OCI-M1 (cell line): ENCODE data around the gene RASGRF2.
"Not testable (repeated sequence)": the region's sequence is repeated elsewhere in the genome, so short reads cannot be mapped to it uniquely, and the experiment has no call there.

ENCODE experiments used
- DNase-seq: peaks from one replicate; lab custom pipeline; 2025; lab: John Stamatoyannopoulos, UW

Gene RASGRF2

DNA sequence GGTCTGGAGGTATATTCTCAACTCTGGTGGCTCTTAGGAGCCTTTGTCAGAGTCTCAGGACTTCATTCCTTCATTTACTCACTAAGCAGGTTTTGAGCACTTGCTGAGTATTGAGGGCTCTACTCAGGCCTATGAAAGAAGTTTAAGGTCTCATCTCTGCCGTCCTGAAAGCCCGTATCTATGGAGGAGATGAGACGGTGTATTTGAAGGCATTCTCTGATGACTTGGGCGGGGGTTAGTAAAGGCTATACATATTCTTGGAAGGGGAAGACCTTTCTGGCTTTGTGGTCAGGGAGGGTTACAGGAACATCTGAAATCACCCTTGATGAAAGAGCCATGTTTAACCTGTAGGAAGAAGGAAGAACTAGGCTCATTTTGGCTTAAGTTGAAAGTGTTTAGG, 21.9 kb downstream of the RASGRF2 start:
- DNase-seq = no peak

DNA sequence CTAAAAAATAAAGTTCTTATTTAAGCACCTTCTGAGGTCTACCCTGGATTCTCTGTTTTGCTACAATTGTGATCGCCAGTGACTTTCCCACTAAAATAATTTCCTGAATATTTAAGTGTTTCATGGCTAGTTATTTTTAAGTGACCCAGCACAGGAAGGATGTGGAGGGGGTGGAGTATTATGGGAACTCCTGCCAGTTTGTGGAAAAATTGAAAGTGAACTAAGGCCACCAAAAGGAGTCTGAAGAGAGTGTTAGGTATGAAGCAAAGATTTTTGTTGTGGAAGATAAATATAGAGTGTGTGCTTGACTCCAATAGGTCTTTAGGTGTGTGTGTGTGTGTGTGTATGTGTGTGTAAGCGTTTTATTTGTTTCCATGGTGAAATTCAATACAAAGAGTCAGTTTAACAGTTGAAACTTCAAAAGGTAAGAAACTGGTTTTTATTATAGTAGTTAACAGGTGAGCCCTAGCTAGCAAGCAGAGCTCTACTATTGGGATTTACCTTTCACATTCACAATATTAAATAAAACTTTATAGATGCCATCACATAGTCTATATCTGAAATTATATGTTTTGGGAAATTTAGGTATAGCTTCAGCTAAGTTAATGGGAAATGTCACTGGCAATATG, 25.6 kb downstream of the RASGRF2 start:
- DNase-seq = no peak

DNA sequence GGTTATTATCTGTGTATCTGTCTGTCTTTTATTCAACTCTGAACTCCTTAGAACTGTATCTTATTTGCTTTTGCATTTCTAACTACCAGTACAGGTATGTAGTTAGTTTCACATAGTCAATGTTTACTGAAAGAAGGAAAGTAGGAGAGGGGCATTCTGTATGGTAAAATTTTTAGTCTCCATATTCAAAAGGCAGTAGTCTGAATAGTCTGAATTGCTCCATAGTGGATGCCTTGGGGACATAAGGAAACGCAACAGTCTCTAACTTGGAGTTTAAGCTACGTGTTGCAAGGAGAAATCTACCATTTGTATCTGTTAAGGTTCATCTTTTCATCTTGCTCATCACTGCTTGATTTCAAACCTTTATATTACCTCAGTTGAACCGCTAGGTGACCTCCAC, 26.2 kb downstream of the RASGRF2 start:
- no peak for DNase-seq

GRCh38 chr5:80987078-80987766, 27.1 kb downstream of the RASGRF2 start:
- DNase-seq = no peak

GRCh38 chr5:80988419-80988935, 28.3 kb downstream of the RASGRF2 start:
- no peak for DNase-seq

- no peak for DNase-seq
Observed at GRCh38 chr5:80989883-80990282, 29.7 kb downstream of the RASGRF2 start.

- DNase-seq = no peak
Observed at GRCh38 chr5:80990527-80990926, 30.4 kb downstream of the RASGRF2 start.

DNA sequence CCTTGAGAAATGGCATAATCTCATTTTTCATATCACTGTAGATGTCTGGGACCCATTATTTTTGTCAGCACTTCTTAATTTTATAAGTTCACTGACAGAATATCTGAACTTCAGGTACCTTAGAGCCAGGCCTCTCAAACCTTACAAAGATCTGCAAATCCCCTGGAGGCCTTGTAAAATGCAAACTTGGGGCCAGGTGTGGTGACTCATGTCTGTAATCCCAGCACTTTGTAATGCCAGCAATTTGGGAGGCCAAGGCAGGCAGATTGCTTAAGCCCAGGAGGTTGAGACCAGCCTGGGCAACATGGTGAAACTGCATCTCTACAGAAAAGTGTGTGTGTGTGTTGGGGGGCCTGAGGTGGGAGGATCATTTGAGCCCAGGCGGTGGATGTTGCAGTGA, 30.8 kb downstream of the RASGRF2 start:
- DNase-seq = no peak

DNA sequence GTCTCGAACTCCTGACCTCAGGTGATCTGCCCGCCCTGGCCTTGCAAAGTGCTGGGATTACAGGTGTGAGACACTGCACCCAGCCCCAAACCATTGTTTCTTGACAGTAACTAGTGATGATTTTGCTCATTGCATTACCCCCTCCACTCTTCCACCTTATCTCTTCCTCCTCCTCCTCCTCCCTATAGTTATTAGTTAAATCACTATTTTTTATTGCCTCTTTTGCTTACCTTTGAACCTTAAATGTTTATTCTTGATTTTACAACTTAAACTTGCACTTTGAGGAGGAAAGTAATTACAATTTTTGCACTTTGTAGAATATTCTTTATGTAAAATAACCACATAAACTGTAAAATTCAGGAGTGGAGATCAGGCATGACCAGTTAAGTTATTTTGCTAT, 35.7 kb downstream of the RASGRF2 start:
- no peak for DNase-seq

- peak; percentile 23 for DNase-seq
Observed at GRCh38 chr5:80998590-80998979, 38.4 kb downstream of the RASGRF2 start.

DNA sequence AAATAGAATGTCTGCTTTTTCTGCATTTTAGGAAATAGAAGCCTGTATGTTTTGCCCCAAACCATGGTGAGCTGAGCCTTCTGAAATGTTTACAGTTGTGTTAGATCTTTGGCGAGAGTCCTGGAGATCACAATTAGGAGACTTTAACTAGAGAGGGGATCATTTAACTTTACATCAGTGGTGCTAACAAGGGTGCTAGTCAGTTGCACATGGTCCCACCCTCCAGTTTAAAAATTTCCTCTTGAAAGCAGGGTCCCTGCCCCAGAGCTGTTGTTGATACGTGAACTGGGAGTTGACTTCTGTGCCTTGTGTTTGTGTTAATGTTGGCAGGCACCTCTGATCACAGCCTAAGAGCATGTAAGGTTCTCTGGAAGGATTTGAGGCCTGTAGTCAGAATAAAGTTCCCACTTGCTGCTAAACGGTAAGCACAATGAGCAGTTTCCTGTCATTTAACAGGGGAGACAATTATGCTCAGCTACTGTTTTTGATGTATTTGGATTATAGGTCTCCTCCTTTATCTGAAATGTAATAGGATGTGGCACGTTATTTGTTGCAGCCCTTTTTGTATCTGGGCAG, 43.7 kb downstream of the RASGRF2 start:
- DNase-seq = no peak

DNA sequence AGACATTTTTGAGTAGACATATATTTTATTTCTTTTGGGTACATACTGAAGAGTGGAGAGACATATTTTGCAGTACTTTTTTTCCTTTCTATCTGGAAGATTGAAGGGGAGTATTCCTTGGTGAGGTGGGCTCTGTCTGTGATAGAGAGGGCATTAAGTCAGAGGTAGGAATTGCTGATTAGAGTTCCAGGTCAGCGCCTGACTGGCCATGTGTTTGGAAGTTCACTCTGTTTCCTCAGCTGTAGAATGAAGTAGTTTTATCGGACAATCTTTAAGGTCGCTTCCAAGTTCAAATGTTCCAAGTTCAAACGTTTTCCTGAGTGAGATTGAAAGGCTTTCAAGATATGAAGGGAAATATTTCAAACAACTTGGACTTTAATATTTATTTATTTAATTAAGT, 45.5 kb downstream of the RASGRF2 start:
- DNase-seq = no peak

GRCh38 chr5:81006231-81006630, 46.1 kb downstream of the RASGRF2 start:
- DNase-seq = no peak

DNA sequence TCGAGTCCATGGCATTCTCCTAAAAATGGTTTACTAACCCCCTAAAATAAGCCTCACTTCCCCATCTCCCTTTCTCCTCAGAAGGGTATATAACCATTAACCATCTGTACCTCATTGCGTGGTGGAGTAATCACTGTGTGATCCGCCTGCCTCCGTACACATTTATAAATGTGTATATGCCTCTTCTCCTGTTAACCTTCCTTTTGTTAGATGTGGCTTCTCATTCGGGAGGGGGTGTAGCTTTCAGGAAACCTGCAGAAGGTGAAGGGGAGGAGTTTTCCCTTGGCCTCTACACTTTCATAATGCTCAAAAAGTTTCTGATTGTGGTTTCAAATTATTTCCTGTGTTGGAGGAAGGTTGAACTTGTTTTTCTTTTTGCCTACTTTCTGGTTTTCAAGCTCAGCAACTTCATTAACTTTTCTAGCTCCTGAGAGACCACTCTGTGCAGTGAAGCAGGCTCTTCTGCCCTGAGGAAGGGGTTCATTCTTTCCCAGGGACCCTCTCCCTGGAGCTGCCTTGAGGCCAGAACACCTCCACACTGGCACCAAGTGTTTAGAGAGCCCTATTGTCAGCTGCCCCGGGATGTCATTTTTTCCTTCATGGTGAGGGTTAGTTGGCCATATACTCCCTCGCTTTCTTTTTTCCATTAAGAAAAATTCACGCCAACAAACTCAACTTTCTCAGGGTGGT, 46.9 kb downstream of the RASGRF2 start:
- DNase-seq = no peak

- no peak for DNase-seq
Observed at GRCh38 chr5:81007637-81008027, 47.5 kb downstream of the RASGRF2 start.

GRCh38 chr5:81010336-81011169, 50.4 kb downstream of the RASGRF2 start:
- DNase-seq = no peak

- no peak for DNase-seq
Observed at GRCh38 chr5:81014348-81014747, 54.2 kb downstream of the RASGRF2 start.

DNA sequence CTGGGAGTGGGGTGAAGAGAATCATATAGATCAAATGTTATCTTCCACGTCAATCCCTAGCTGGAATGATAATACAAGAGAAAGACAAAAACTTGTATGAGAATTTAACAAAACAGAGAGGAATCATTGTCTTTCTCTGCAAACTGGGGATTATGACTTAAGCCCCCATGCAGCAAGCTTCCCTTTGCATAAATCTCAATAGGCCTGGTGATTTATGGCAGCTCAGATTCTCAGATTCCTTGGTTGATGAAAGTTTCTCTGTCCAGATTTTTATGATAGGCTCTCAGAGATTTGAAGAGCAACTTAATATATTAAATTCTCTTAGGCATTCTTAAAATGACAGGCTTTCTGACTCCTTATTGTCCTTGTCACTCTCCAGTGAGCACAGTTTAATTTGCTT, 56.0 kb downstream of the RASGRF2 start:
- no peak for DNase-seq

DNA sequence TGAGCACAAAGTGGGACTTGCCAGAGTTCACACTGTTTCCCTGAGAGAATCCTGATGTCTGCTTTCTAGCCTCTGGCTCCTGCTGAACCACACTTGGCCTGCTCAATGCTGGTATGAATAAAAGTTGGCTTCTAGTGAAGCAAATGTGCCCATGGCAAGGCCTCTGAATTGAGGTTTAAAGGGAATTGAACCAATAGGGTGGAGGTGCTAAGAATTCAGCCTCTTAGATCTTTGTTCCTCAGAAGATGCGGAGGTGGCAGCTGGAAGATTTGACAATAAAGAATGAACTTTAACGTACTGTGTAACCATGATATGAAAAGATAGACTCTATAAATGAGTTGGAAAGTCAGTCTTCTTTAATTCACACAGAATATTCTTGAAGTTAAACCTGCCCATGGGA, 57.2 kb downstream of the RASGRF2 start:
- no peak for DNase-seq

- DNase-seq = not testable (repeated sequence)
Observed at GRCh38 chr5:81018608-81019007, 58.4 kb downstream of the RASGRF2 start.

GRCh38 chr5:81019748-81020147, 59.6 kb downstream of the RASGRF2 start:
- DNase-seq = no peak
